OCI-LY7 (cell line): Measurements from ENCODE around the gene DMD. TPM values are rescaled to one million over a fixed set of nuclear protein-coding genes. Genes with fewer than 3 reads are reported as not detected.

Source experiments
- BruUV-seq: library from RNA; stranded (reverse); fragments of 400-500 nt; replicated peaks from 2 replicates; lab custom pipeline; 2021; lab: Mats Ljungman, UMichigan
- CTCF ChIA-PET: fragments of 300-600 bp; sonication (Branson Sonifier 250); formaldehyde crosslinking; loops from one replicate; lab custom pipeline; 2022; ENCODE audit warnings: antibody characterized with exemption; ENCODE audit not compliant: unreplicated experiment; lab: Charles Lee
- POLR2A ChIA-PET: fragments of 300-600 bp; sonication (Branson Sonifier 250); formaldehyde crosslinking; loops from one replicate; lab custom pipeline; 2022; ENCODE audit warnings: antibody characterized with exemption; lab: Charles Lee
- DNase-seq: peaks from one replicate; pipeline ENCODE4 v3.0.0-alpha.2; 2015; ENCODE audit warnings: low spot score
- H2AFZ ChIP-seq: fragments of 200-600 bp; sonication (generic), shearing (Covaris generic); 2 replicates; pipeline ENCODE4 v1.6.1; 2014; ENCODE audit warnings: mild to moderate bottlenecking, antibody characterized with exemption, low read length, moderate library complexity
- H3K27ac ChIP-seq: fragments of 200-600 bp; sonication (generic); 2 replicates; pipeline ENCODE4 v1.5.1; 2014; ENCODE audit warnings: mixed run types, low read depth, mild to moderate bottlenecking, moderate library complexity, low read length, inconsistent platforms; ENCODE audit not compliant: poor library complexity, severe bottlenecking
- H3K36me3 ChIP-seq: fragments of 200-600 bp; sonication (generic); 2 replicates; pipeline ENCODE4 v1.6.1; 2014; ENCODE audit warnings: mild to moderate bottlenecking, antibody characterized with exemption, low read length, moderate library complexity, mixed read lengths; ENCODE audit not compliant: insufficient read depth
- H3K4me1 ChIP-seq: fragments of 200-600 bp; sonication (generic); 2 replicates; pipeline ENCODE4 v1.5.1; 2014; ENCODE audit warnings: mild to moderate bottlenecking, low read length; ENCODE audit not compliant: insufficient read depth, poor library complexity, severe bottlenecking
- H3K4me2 ChIP-seq: fragments of 200-600 bp; sonication (generic); 2 replicates; pipeline ENCODE4 v1.6.1; 2014; ENCODE audit warnings: mild to moderate bottlenecking, low read length
- H3K4me3 ChIP-seq: fragments of 200-600 bp; sonication (generic); 2 replicates; pipeline ENCODE4 v1.5.1; 2014; ENCODE audit warnings: mild to moderate bottlenecking, low read depth, low read length; ENCODE audit not compliant: poor library complexity, severe bottlenecking
- H3K79me2 ChIP-seq: fragments of 200-600 bp; sonication (generic); 2 replicates; pipeline ENCODE4 v1.6.1; 2016; ENCODE audit warnings: low read depth, mild to moderate bottlenecking, low read length, moderate library complexity, mixed read lengths; ENCODE audit not compliant: insufficient read depth
- H3K9me2 ChIP-seq: fragments of 200-600 bp; sonication (generic); 2 replicates; pipeline ENCODE4 v1.6.1; 2016; ENCODE audit warnings: mild to moderate bottlenecking, low read length, mixed read lengths; ENCODE audit not compliant: insufficient read depth
- H3K9me3 ChIP-seq: fragments of 200-600 bp; sonication (generic); 2 replicates; pipeline ENCODE4 v1.6.1; 2014; ENCODE audit warnings: mild to moderate bottlenecking, mixed run types, low read length, mixed read lengths
- H4K20me1 ChIP-seq: fragments of 200-600 bp; sonication (generic); 2 replicates; pipeline ENCODE4 v1.6.1; 2014; ENCODE audit warnings: mild to moderate bottlenecking, antibody characterized with exemption, low read length, moderate library complexity, mixed read lengths; ENCODE audit not compliant: insufficient read depth
- EZH2phosphoT487 ChIP-seq: fragments of 200-600 bp; sonication (generic); IDR thresholded peaks from 2 replicates; pipeline ENCODE4 v1.6.1; 2018; ENCODE audit warnings: low read depth, borderline replicate concordance, mild to moderate bottlenecking, mixed run types, antibody characterized with exemption, low read length, moderate library complexity, mixed read lengths
- intact Hi-C: fragments of 100-400 bp; cut with micrococcal nuclease; formaldehyde crosslinking; loops from one replicate; pipeline ENCODE4 v1.10.0; 2022; ENCODE audit not compliant: unreplicated experiment
- total RNA-seq, 2 experiments: library from RNA; depleted of rRNA in 1 of 2; stranded (reverse); fragments of >200 nt in 1 of 2; shearing (Covaris generic) in 1 of 2; gene quantifications; 2 replicates each; pipeline ENCODE4 v1.2.3, GENCODE V29; 2014 to 2022
- TF ChIP-seq, protein P1 (sequence below): fragments of 200-600 bp; sonication (generic); conservative IDR thresholded peaks from 2 replicates; pipeline ENCODE4 v1.5.1; 2014; ENCODE audit warnings: mild to moderate bottlenecking, antibody characterized with exemption, low read length, moderate library complexity, mixed read lengths

DMD gene
- total RNA-seq, 2 experiments from 2014 or later: 20.5 to 61.4 TPM

GRCh38 chrX:32678487-32678886 is 532.9 kb downstream of the DMD start:
- Histone ChIP-seq H3K4me1 (no peaks in the 10 kb centered on the region), H3K27ac (no peak overlapping the region), H3K79me2 (no peaks in the 10 kb centered on the region), H2AFZ (no peak overlapping the region), H3K4me3 (no peak overlapping the region), H3K9me2 (no peaks in the 10 kb centered on the region), H3K36me3 (no peaks in the 10 kb centered on the region), H4K20me1 (no peaks in the 10 kb centered on the region), H3K4me2 (no peak overlapping the region), H3K9me3 (no peaks in the 10 kb centered on the region)
- BruUV-seq: no TSS peak
- intact Hi-C loops: no loop called here
- TF ChIP-seq EZH2phosphoT487: no peak
- TF ChIP-seq, protein P1, sequence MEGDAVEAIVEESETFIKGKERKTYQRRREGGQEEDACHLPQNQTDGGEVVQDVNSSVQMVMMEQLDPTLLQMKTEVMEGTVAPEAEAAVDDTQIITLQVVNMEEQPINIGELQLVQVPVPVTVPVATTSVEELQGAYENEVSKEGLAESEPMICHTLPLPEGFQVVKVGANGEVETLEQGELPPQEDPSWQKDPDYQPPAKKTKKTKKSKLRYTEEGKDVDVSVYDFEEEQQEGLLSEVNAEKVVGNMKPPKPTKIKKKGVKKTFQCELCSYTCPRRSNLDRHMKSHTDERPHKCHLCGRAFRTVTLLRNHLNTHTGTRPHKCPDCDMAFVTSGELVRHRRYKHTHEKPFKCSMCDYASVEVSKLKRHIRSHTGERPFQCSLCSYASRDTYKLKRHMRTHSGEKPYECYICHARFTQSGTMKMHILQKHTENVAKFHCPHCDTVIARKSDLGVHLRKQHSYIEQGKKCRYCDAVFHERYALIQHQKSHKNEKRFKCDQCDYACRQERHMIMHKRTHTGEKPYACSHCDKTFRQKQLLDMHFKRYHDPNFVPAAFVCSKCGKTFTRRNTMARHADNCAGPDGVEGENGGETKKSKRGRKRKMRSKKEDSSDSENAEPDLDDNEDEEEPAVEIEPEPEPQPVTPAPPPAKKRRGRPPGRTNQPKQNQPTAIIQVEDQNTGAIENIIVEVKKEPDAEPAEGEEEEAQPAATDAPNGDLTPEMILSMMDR: no peak
- CTCF ChIA-PET: no interaction called here
- no peak for DNase-seq
- POLR2A ChIA-PET: no interaction called here

DNA sequence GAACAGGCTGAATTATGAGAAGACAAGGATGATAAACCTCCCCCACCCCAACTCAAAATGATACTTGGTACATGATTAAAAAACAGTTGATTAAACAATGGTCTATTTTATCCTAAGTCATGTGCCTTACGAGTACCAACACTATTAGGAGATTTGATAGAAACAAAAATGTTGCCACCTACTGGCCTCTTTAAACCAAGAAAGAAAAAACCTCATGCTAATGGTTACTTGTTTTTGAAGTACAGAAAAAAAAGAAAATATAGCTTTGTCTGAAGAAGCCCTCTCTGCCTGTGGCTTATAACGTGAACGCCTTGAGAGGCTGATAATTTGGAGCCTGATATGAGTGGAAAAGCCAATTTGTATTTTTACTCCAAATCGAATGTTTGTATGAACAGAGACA is 538.2 kb downstream of the DMD start:
- Histone ChIP-seq H3K4me2 (no peak overlapping the region), H3K27ac (no peak overlapping the region), H3K9me2 (no peaks in the 10 kb centered on the region), H2AFZ (peak overlapping the region; percentile 42; the same call in 1 of the 2 replicates), H3K4me1 (no peaks in the 10 kb centered on the region), H3K36me3 (no peaks in the 10 kb centered on the region), H4K20me1 (no peaks in the 10 kb centered on the region), H3K79me2 (no peaks in the 10 kb centered on the region), H3K4me3 (no peak overlapping the region), H3K9me3 (no peaks in the 10 kb centered on the region)
- DNase-seq: peak; percentile 30
- no TSS peak for BruUV-seq
- ChIA-PET CTCF (no interaction called here), POLR2A (no interaction called here)
- TF ChIP-seq, protein P1: peak; percentile 66
- no peak for TF ChIP-seq EZH2phosphoT487
- intact Hi-C loops: no loop called here

DNA sequence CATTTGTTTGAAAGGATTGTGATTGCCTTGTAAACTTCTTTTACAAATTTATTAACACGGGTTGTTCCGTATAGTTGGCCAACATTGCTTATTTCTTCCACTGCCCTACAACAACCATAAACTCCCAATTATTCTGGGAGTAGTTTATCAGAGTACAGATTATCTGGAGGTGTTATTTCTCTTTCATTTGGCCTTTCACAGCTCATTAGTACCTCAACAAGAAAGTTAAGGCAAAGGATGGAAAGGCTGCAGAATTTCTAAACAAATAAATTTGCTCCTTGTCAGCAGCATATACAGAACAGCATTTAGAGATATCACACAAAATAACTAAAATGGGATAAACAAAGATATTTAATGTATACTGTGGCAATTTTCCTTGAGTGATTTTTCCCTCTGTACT is 548.8 kb downstream of the DMD start:
- Histone ChIP-seq H3K9me3 (no peaks in the 10 kb centered on the region), H3K79me2 (no peaks in the 10 kb centered on the region), H3K4me1 (no peaks in the 10 kb centered on the region), H3K4me2 (no peak overlapping the region), H3K36me3 (no peaks in the 10 kb centered on the region), H3K4me3 (no peak overlapping the region), H3K27ac (no peak overlapping the region), H2AFZ (no peak overlapping the region), H4K20me1 (no peaks in the 10 kb centered on the region), H3K9me2 (no peaks in the 10 kb centered on the region)
- no TSS peak for BruUV-seq
- no peak for DNase-seq
- POLR2A ChIA-PET: no interaction called here
- CTCF ChIA-PET: no interaction called here
- intact Hi-C loops: no loop called here
- TF ChIP-seq, protein P1: no peak
- TF ChIP-seq EZH2phosphoT487: no peak
